ENCODE measurements around the gene SNED1.

The SNED1 gene

GRCh38 chr2:240997856-240998705 lies at the start of gene SNED1:
Gene SNED1, plus strand, starts transcription at chr2:240998618. Its CDS starts 220 bp downstream, at chr2:240998838.
- DNase-seq (ENCODE audit: low read depth): peak; percentile 63

- DNase-seq (ENCODE audit: low read depth): no peak
These were observed 49.3 kb upstream of the SNED1 start for GRCh38 chr2:240948905-240949790.

DNA sequence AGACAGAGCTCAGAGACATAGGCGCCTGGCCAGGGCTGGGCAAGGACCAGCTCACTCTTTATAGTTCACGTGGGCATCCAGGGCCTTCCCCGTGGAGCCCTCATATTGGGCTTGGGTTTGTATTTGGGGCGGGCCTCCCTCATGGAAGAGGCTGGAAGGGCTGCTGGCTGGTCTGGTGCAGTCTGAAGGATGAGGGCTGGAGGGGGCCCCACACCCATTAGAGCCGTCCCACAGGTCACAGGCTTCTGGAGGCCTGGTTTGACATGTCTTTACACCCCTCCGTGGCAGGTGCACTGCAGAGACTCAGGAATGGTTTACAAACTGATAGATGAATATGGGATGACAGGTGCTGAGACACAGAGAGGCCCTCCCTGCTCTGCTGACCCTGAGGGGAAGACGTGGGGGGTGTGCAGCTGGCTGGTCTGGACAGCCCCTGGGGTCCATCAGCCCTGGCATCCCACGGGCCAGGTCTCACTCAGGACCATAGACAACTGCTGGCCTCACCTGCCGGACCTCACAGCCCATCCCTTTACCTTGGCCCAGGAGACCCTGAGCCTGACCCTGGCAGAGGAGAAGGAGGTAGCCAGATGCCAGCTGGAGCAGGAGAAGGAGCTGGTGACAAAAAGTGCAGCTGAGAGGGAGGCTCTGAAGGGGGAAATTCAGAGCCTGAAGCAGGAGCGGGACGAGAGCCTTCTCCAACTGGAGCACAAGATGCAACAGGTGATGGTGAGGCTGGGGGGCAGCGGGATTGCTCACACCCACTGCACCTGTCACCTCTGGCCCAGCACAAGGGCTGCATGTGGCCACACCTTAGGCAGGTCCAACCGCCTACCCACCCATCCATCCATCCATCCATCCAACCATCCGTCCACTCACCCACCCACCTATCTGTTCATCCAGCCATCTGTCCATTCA lies 48.4 kb upstream of the SNED1 start:
- DNase-seq (ENCODE audit: low read depth): no peak

- no peak for DNase-seq (ENCODE audit: low read depth)
These were observed 47.3 kb upstream of the SNED1 start for GRCh38 chr2:240951045-240951594.

GRCh38 chr2:240952496-240953246 lies 45.7 kb upstream of the SNED1 start:
- no peak for DNase-seq (ENCODE audit: low read depth)

- DNase-seq (ENCODE audit: low read depth): no peak
These were observed 44.7 kb upstream of the SNED1 start for GRCh38 chr2:240953426-240954410.

- no peak for DNase-seq (ENCODE audit: low read depth)
These were observed 43.7 kb upstream of the SNED1 start for GRCh38 chr2:240954436-240955305.

DNA sequence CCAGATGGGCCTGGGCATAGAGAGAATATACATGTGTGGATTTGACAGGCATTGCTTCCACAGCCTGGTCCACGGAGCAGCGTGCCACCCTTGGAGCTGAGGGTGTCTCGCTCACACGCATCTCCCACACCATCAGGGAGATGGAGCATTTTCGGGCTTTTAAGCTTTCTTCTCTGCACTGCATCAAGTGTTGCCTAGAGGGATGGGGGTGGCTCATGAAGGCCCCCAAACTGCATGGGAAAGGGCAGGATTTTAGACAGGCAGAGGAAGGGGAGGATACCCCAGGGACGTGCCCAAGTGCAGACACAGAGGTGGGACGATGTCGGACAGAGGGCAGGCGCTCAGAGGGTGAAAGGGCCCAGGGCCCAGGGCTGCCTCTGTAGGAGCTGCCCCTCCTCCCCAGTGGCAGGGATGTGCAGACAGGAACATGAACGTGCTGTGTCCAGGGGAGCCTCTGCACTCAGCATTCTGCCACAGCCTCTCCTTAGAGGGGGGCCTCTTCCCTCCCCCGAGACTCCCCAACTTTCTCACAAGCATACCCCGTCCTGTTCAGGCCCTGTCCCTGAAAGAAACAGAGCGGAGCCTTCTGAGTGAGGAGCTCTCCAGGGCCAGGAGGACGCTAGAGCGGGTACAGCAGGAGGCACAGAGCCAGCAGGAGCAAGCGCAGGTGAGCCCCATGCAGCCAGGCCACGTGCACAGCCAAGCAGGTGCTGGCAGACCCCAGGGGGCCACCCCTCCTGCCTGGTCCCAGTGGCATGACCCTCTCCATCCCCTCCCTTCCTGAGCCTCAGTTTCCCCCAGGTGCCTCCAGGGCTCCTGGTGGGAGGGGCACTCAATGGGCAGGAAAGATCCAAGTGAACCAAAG lies 42.9 kb upstream of the SNED1 start:
- no peak for DNase-seq (ENCODE audit: low read depth)

DNA sequence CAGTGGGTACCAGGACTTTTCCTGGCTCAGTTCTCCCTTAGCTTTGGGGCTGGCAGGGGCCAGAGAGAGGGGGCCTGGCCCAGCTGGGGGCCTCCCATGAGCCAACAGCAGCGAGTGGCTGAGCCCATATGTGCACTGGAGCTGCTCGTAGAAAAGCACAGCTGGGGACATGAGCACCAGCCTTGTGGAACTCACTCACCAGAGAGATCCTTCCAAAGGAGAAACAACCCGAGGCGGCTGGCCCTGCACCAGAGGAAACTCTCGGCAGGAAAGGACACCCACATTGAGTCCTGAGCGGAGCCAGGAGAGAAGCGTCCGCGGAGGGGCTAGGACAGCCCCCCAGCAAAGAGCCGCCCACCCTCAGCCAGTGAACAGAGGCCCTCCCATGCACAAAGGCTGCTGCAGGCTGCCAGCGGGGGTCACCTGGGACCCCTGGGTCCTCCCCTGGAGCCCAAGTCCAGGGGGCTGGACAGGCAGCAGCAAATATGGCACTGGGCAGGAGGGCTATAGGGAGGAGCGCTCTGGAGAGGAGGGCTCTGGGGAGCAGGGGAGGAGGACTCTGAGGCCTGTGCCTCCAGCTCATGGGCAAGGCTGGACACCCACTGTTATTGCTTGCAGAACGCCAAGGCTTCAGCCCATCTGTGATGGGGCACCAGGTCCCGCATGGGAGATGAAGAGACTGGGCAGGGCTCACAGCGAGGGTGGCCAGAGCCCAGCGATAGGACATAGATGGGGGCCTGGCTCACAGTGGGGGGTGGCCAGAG lies 42.1 kb upstream of the SNED1 start:
- DNase-seq (ENCODE audit: low read depth): no peak

DNA sequence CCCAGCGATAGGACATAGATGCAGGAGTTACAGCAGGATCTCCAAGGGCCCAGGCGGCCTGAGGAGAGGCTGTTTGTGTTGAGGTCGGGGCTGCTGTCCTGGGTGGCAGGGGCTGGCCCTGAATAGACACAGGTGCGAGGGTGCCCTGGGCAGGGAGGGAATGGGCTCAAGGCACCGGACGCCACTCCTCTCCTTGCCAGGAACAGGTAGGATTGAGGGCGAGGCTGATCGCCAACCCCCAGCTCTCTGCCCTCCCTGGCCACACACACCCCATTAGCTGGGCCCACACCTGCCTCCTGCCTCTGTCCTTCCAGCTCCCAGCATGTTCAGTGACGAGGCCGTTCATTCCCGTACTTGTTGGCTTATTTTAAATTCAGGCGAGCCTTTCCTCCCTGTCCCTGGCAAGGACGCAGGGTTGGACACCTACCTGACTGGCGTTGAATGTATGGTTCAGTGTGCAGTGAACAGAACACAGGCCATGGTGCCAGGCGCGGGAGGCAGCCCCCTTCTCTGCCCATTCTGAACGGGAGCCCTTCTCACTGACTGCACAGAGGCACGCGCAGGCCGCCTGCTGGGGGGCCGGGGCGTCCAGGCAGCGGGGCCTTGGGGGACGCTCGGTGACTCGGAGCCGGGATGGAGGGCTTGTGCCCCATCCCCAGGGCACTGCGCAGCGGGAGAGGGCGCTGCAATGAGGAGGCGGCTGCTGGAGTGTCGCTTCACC lies 41.3 kb upstream of the SNED1 start:
- no peak for DNase-seq (ENCODE audit: low read depth)

DNA sequence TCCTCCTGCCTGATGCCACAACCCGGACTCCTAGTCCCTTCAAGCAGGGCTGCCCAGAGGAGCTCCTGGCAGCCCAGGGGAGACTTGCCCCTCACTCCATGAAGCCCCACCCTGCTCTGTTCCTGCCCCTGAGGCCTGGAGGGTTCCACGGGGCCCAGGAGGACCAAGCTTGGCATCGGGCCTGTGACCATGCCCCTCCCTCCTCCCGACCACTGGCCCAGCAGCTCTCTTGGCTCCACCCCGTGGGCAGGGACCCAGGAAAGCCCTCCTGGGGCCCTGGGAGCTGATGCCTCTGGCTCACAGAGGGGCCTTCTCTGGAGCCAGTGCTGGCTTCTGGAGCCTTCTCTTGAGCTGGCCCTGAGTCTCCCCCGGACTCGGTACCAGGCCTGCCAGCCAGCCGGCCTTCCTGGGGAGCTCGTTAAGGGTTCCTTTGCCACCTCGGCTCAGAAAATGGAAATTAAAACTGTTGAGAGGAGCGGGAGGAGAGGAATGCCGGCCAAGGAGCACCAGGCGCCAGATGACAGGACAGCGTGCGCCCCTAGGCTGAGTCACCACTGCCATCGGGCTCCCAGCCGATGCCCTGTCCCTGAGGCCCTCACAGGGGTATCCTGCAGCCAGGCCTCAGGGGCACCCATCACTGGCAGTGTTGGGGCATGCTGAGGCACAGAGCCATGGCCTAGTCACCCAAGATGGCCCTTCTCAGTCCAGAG lies 40.6 kb upstream of the SNED1 start:
- no peak for DNase-seq (ENCODE audit: low read depth)

DNA sequence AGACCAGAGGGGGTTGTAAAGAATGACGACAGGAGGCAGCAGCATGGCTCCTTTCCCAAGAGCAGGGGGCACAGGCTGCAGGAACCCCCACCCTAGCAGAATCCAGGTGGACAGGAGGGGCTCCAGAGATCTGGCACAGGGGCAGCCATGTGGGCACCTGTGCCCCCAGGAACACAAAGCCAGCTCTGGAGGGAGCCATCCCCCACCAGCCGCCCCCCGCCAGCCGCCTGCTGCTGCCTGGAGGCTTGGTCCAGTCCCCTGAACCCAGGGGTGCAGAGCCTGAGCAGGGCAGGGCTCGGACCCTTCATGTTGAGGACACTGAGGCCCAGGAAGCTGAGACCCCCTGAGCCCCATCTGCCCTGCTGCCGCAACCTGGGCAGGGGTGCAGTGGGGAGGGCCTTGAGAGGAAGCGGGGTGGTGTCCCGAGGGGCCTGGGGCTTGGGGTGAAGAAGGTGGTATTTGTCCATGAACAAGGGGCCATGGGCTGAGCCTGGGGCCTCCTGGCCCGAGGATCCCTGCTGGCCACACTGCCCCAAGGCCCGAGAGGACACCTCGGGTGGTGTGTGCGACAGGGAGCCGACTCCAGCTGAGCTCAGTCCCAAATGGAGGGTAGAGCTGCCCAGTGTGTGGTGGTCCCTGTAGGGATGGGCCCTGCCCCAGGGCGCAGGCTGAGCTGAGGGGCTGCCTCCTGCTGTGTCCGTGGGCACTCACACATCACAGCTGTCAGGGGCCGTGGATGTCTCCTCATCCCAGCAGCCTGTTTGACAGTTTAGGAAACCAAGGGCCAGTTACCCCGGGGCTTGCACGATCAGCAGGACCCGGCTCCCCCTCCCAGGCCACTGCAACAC lies 39.8 kb upstream of the SNED1 start:
- DNase-seq (ENCODE audit: low read depth): no peak

GRCh38 chr2:240959214-240959940 lies 39.0 kb upstream of the SNED1 start:
- no peak for DNase-seq (ENCODE audit: low read depth)

GRCh38 chr2:240959941-240960308 lies 38.5 kb upstream of the SNED1 start:
- DNase-seq (ENCODE audit: low read depth): no peak
